ENCODE results near the gene NINL. TPM values are rescaled to one million over a fixed set of nuclear protein-coding genes. Genes with fewer than 3 reads are reported as not detected.
A peak's percentile ranks its signal among the peaks of the same experiment; 100 is the strongest.

NINL gene
- total and polyA plus RNA-seq, 10 donors = 3.1 to 16.1 (median 8.1) TPM

DNA sequence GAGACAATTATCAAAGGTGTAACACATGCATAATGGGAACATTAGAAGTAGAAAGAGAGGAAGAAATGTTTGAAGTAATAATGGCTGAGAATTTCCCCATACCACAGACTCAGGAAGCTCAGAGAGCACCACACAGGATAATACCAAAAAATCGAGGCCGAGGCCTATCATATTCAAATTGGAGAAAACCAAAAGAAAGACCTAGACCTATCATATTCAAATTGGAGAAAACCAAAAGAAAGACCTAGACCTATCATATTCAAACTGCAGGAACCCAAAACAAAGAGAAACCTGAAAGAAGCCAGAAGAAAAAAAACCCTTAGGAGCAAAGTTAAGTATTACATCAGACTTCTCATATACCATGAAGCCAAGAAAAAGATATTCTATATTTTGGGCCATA lies 18.0 kb downstream of the NINL start:
- intact Hi-C loops (cut with DNase I; ENCODE audit: low total_unique reads) = no loop called here
- no peak overlapping the region for H3K4me3 ChIP-seq
- 47 to 81% (median 73%) methylated on average over 2 of the region's 2 CpGs for WGBS, 5 donors
- H3K36me3 ChIP-seq = no peaks in the 10 kb centered on the region
- no peak for DNase-seq
- no peaks in the 10 kb centered on the region for H3K4me1 ChIP-seq
- H3K9me3 ChIP-seq = no peaks in the 10 kb centered on the region
- no peak overlapping the region for H3K27ac ChIP-seq
- no peak for TF ChIP-seq POLR2AphosphoS5 (IDR thresholded peaks at IDR 0.05)
- TF ChIP-seq, protein P1, sequence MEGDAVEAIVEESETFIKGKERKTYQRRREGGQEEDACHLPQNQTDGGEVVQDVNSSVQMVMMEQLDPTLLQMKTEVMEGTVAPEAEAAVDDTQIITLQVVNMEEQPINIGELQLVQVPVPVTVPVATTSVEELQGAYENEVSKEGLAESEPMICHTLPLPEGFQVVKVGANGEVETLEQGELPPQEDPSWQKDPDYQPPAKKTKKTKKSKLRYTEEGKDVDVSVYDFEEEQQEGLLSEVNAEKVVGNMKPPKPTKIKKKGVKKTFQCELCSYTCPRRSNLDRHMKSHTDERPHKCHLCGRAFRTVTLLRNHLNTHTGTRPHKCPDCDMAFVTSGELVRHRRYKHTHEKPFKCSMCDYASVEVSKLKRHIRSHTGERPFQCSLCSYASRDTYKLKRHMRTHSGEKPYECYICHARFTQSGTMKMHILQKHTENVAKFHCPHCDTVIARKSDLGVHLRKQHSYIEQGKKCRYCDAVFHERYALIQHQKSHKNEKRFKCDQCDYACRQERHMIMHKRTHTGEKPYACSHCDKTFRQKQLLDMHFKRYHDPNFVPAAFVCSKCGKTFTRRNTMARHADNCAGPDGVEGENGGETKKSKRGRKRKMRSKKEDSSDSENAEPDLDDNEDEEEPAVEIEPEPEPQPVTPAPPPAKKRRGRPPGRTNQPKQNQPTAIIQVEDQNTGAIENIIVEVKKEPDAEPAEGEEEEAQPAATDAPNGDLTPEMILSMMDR (IDR thresholded peaks at IDR 0.05 in 8 of 11, conservative IDR thresholded peaks at IDR 0.05 in 3 of 11) = no peak
- no peak for TF ChIP-seq POLR2A (IDR thresholded peaks at IDR 0.05)
- H3K27me3 ChIP-seq (replicated peaks in 1 of 7) = no peaks in the 10 kb centered on the region

DNA sequence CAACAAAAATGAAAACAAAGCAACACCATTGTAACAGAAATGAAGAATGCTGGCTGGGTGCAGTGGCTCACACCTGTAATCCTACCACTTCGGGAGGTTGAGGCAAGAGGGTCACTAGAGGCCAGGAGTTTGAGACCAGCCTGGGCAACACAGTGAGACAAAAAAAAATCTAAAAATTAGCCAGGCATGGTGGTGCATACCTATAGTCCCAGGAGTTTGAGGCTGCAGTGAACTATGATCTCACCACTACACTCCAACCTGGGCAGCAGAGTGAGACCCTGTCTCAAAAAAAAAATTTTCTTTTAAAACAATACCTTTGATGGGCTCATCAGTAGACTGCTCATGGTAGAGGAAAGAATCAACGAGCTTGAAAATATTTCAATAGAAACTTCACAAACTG lies 18.5 kb downstream of the NINL start:
- no peaks in the 10 kb centered on the region for H3K27me3 ChIP-seq (replicated peaks in 1 of 7)
- H3K27ac ChIP-seq = no peak overlapping the region
- no peaks in the 10 kb centered on the region for H3K9me3 ChIP-seq
- TF ChIP-seq POLR2A (IDR thresholded peaks at IDR 0.05) (no peak), POLR2AphosphoS5 (IDR thresholded peaks at IDR 0.05) (no peak)
- TF ChIP-seq, protein P1 (IDR thresholded peaks at IDR 0.05 in 8 of 11, conservative IDR thresholded peaks at IDR 0.05 in 3 of 11) = no peak
- no peak overlapping the region for H3K4me3 ChIP-seq
- intact Hi-C loops (cut with DNase I; ENCODE audit: low total_unique reads) = no loop called here
- no peaks in the 10 kb centered on the region for H3K36me3 ChIP-seq
- WGBS, 5 donors = 78 to 93% (median 82%) methylated on average over 2 of the region's 2 CpGs
- H3K4me1 ChIP-seq = no peaks in the 10 kb centered on the region
- no peak for DNase-seq

DNA sequence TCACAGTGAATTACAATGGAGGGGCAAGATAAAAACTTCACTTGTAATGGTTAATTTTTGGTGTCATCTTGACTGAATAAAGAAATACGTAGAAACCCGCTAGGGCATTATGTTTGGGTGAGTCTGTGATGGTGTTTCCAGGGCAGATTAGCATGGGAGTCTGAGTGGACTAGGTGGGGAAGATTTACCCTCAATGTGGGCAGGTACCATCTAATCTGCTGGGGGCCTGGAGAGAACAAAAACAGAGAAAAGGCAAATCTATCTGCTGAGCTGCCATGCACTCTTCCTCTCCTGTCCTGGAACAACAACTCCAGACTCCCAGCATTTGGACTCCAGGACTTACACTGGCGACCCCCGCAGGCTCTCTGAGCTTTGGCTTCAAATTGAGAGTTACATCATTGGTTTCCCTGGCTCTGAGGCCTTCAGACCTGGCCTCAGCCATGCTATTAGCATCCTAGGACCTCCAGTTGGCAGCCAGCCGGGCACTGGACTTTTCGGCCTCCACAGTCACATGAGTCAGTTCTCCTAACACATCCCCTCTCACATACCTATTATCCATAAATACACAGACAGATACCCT lies 19.7 kb downstream of the NINL start:
- TF ChIP-seq, protein P1 (IDR thresholded peaks at IDR 0.05 in 8 of 11, conservative IDR thresholded peaks at IDR 0.05 in 3 of 11) = no peak
- TF ChIP-seq POLR2A (IDR thresholded peaks at IDR 0.05) (no peak), POLR2AphosphoS5 (IDR thresholded peaks at IDR 0.05) (no peak)
- WGBS, 5 donors = 76 to 89% (median 86%) methylated on average over 6 of the region's 6 CpGs

DNA sequence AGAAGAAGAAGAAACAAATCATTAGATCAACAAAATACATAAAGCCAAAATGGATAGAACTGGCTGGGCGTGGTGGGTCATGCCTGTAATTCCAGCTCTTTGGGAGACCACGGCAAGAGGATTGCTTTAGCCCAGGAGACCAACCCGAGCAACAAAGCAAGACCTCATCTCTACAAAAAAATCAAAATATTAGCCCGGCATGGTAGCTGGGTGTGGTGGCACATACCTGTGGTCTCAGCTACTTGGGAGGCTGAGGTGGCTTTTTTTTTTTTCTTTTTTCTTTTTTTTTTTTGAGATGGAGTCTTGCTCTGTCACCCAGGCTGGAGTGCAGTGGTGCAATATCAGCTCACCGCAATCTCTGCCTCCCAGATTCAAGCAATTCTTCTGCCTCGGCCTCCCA lies 21.5 kb downstream of the NINL start:
- Histone ChIP-seq H3K4me1 (no peaks in the 10 kb centered on the region), H3K4me3 (no peak overlapping the region), H3K36me3 (no peaks in the 10 kb centered on the region), H3K27me3 (replicated peaks in 1 of 7) (no peaks in the 10 kb centered on the region), H3K27ac (no peak overlapping the region), H3K9me3 (no peaks in the 10 kb centered on the region)
- DNase-seq = no peak
- TF ChIP-seq POLR2AphosphoS5 (IDR thresholded peaks at IDR 0.05) (no peak), POLR2A (IDR thresholded peaks at IDR 0.05) (no peak)
- TF ChIP-seq, protein P1 (IDR thresholded peaks at IDR 0.05 in 8 of 11, conservative IDR thresholded peaks at IDR 0.05 in 3 of 11) = no peak
- intact Hi-C loops (cut with DNase I; ENCODE audit: low total_unique reads) = no loop called here
- 93 to 99% (median 94%) methylated on average over 6 of the region's 6 CpGs for WGBS, 5 donors

More for the DNA sequence above, 19.7 kb downstream of the NINL start:
- H3K4me1 ChIP-seq = no peaks in the 10 kb centered on the region
- intact Hi-C loops (cut with DNase I; ENCODE audit: low total_unique reads) = no loop called here
- H3K9me3 ChIP-seq = no peaks in the 10 kb centered on the region
- peak overlapping the region in 4 of 8 donors; percentile 14 to 53 (median 38) for H3K27ac ChIP-seq
- H3K36me3 ChIP-seq = no peaks in the 10 kb centered on the region
- DNase-seq = no peak
- no peaks in the 10 kb centered on the region for H3K27me3 ChIP-seq (replicated peaks in 1 of 7)
- H3K4me3 ChIP-seq = no peak overlapping the region

Data from spleen (tissue), 11 donors.